Stimulated activated effector memory CD8-positive, alpha-beta T cell treated with anti-CD3 and anti-CD28 coated beads, Interleukin-12 subunit alpha, Interleukin-12 subunit beta, amount 100 ng/mL, for 72 hours (primary cell): ENCODE measurements around the gene TBL1X.

Source experiments
- ATAC-seq: fragments of 150-1000 bp; cut with Tn5 transposase; 2 replicates; pipeline ENCODE4 v1.10.0; 2021
- DNase-seq, 2 donors: peaks; one replicate each; pipeline ENCODE4 v3.0.0; 2021 to 2022; ENCODE audit warnings: low spot score in 2 of 2
- H3K27ac Mint-ChIP-seq: one replicate; pipeline ENCODE4 v1.8.0; 2022; ENCODE audit warnings: mild to moderate bottlenecking, mixed read lengths
- H3K36me3 Mint-ChIP-seq: one replicate; pipeline ENCODE4 v1.8.0; 2022; ENCODE audit warnings: mild to moderate bottlenecking, mixed read lengths
- H3K4me1 Mint-ChIP-seq: one replicate; pipeline ENCODE4 v1.8.0; 2022; ENCODE audit warnings: mixed read lengths
- H3K4me3 Mint-ChIP-seq: one replicate; pipeline ENCODE4 v1.8.0; 2022; ENCODE audit warnings: mild to moderate bottlenecking, mixed read lengths
- H3K9me3 Mint-ChIP-seq: one replicate; pipeline ENCODE4 v1.8.0; 2022; ENCODE audit warnings: mixed read lengths

The TBL1X gene

DNA sequence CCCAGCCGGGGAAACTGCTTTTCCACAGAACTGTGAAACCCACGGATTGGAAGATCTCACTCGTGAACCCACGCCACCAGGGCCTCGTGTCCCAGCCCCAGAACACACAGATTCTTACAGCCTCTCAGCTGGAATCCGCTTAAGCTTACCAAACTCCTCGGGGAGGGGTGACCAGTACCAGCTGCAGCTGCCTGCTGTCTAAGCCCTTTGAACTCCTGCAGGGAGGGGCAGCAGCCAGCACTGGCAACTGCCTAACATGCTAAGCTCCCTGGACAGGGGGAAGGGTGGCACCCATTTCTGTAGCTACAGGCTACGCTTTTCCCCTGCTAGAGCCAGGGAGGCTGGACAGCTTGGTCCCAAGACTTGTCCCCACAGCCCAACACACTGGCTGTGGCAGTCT, 38.4 kb downstream of the TBL1X start:
- Mint-ChIP-seq H3K36me3 (peaks cover 19% of the 10 kb centered on the region), H3K4me3 (no peak overlapping the region), H3K4me1 (peaks cover 15% of the 10 kb centered on the region), H3K9me3 (no peaks in the 10 kb centered on the region), H3K27ac (no peak overlapping the region)
- ATAC-seq (no peak), DNase-seq (no peak)

DNA sequence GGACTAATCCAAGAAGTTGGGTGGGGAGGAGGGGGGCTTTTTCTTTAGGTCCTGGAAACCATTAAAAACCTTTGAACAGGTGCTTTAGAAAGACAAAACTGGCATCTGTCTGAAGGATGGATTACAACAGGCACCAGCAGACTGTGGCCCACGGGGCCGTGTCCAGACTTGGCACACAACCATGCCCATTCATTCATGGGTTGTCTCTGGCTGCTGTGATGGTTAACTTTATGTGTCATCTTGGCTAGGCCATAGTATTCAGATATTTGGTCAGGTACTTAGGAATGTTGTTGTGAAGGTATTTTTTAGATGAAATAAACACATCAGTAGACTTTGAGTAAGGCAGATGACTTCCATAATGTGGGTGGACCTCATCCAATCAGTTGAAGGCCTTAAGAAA, 45.5 kb downstream of the TBL1X start:
- Mint-ChIP-seq H3K27ac (no peak overlapping the region), H3K36me3 (peaks cover 18% of the 10 kb centered on the region), H3K9me3 (no peaks in the 10 kb centered on the region), H3K4me3 (no peak overlapping the region), H3K4me1 (peaks cover 26% of the 10 kb centered on the region)
- ATAC-seq = no peak
- DNase-seq = no peak

DNA sequence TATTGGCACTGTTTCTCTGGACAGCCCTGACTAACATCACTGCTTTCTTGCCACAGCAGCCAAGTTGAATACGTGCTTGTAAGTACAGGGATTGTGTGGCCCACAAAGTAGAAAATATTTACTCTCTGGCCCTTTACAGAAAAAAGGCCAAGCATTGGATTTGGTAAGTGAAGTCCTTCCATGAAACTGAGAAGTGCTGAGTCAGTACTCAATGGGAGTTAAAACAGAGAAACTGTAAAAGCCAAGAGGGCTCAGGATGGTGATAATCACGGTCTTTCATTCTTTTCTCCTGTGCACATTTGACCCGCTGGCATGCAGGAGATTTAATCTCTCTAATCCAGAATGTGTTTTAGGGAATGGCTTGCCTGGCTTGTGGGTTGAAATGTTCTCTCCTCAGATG, 46.1 kb downstream of the TBL1X start:
- Mint-ChIP-seq H3K36me3 (peaks cover 15% of the 10 kb centered on the region), H3K4me1 (peaks cover 26% of the 10 kb centered on the region), H3K9me3 (no peaks in the 10 kb centered on the region), H3K27ac (no peak overlapping the region), H3K4me3 (no peak overlapping the region)
- DNase-seq (no peak), ATAC-seq (no peak)

GRCh38 chrX:9515489-9515888, 50.6 kb downstream of the TBL1X start:
- no peak overlapping the region for H3K27ac Mint-ChIP-seq
- no peaks in the 10 kb centered on the region for H3K9me3 Mint-ChIP-seq
- DNase-seq (no peak), ATAC-seq (no peak)
- H3K4me1 Mint-ChIP-seq = peaks cover 40% of the 10 kb centered on the region
- H3K36me3 Mint-ChIP-seq = peaks cover 13% of the 10 kb centered on the region
- no peak overlapping the region for H3K4me3 Mint-ChIP-seq

- peak overlapping the region; percentile 9 for H3K4me3 Mint-ChIP-seq
- no peak overlapping the region for H3K27ac Mint-ChIP-seq
- H3K4me1 Mint-ChIP-seq = peaks cover 45% of the 10 kb centered on the region
- DNase-seq = no peak
- peak; percentile 56 for ATAC-seq
- H3K36me3 Mint-ChIP-seq = peaks cover 9% of the 10 kb centered on the region
- H3K9me3 Mint-ChIP-seq = no peaks in the 10 kb centered on the region
Measured at GRCh38 chrX:9515973-9516538, 51.2 kb downstream of the TBL1X start.

DNA sequence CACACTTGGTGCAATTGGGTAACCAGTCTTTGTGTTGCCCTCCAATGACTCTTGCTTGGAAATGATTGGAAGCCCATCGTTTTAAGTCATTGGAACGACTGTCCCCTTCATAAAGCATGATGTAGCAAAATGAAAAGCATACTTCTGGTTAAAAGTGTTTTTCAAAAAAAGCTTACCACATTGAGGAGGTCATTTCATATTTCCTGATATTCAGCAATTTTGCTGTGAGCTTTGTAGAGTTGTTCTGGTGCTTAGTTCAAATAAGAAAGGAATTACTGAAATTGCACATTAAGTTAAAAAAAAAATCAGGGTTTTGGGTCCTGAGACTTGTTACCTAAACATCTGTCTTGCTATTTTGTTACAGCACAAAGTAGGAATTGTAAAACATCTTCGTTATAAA, 51.8 kb downstream of the TBL1X start:
- Mint-ChIP-seq H3K27ac (no peak overlapping the region), H3K9me3 (no peaks in the 10 kb centered on the region), H3K4me1 (peaks cover 45% of the 10 kb centered on the region), H3K4me3 (no peak overlapping the region), H3K36me3 (peaks cover 6% of the 10 kb centered on the region)
- ATAC-seq = no peak
- DNase-seq = no peak

- Mint-ChIP-seq H3K36me3 (peaks cover 6% of the 10 kb centered on the region), H3K4me1 (peaks cover 49% of the 10 kb centered on the region)
- ATAC-seq = no peak
Measured at GRCh38 chrX:9518051-9518450, 53.2 kb downstream of the TBL1X start.

GRCh38 chrX:9518889-9519288, 54.0 kb downstream of the TBL1X start:
- peaks cover 46% of the 10 kb centered on the region for H3K4me1 Mint-ChIP-seq
- peaks cover 6% of the 10 kb centered on the region for H3K36me3 Mint-ChIP-seq

More at GRCh38 chrX:9518051-9518450, 53.2 kb downstream of the TBL1X start:
- Mint-ChIP-seq H3K27ac (no peak overlapping the region), H3K9me3 (no peaks in the 10 kb centered on the region), H3K4me3 (no peak overlapping the region)
- no peak for DNase-seq

DNA sequence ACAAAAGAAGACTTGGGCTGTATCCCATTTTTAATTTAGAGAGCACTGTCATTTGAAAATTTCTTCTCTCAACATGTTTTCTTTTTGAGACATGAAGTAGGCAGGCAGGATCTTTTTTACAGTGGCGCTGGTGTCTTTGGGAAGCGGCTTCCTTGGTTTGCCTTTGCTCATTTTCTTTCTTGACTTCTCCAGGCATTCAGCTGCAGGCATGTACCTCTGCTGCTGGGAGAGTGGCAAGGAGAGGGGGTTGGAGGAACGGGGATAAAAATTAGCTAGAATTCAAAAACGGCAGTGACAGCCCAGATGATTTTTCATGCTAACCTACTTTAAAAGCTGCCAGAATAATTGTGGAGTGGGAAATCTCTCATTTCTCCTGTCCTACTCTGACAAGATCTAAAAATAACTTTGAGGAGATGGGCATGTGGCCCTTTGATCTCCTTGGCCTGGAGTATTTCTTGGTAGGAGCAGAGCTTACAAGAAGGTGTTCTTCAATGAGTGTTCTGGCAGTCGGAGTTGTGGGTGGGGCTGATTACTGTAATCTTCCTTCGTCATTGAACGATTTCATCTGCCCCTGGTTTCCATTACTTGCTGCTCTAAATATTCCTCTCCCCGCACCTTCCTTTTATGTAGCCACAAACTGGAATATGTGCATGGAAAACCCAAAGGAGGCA, 54.8 kb downstream of the TBL1X start:
- H3K9me3 Mint-ChIP-seq = no peaks in the 10 kb centered on the region
- H3K4me1 Mint-ChIP-seq = peaks cover 44% of the 10 kb centered on the region
- ATAC-seq (no peak), DNase-seq (no peak)
- H3K36me3 Mint-ChIP-seq = peaks cover 6% of the 10 kb centered on the region
- H3K27ac Mint-ChIP-seq = no peak overlapping the region
- no peak overlapping the region for H3K4me3 Mint-ChIP-seq

More at GRCh38 chrX:9518889-9519288, 54.0 kb downstream of the TBL1X start:
- DNase-seq (no peak), ATAC-seq (no peak)
- Mint-ChIP-seq H3K27ac (no peak overlapping the region), H3K4me3 (no peak overlapping the region), H3K9me3 (no peaks in the 10 kb centered on the region)

GRCh38 chrX:9520217-9520590, 55.3 kb downstream of the TBL1X start:
- no peaks in the 10 kb centered on the region for H3K9me3 Mint-ChIP-seq
- no peak overlapping the region for H3K4me3 Mint-ChIP-seq
- DNase-seq (no peak), ATAC-seq (no peak)
- peaks cover 3% of the 10 kb centered on the region for H3K36me3 Mint-ChIP-seq
- no peak overlapping the region for H3K27ac Mint-ChIP-seq
- peaks cover 41% of the 10 kb centered on the region for H3K4me1 Mint-ChIP-seq

DNA sequence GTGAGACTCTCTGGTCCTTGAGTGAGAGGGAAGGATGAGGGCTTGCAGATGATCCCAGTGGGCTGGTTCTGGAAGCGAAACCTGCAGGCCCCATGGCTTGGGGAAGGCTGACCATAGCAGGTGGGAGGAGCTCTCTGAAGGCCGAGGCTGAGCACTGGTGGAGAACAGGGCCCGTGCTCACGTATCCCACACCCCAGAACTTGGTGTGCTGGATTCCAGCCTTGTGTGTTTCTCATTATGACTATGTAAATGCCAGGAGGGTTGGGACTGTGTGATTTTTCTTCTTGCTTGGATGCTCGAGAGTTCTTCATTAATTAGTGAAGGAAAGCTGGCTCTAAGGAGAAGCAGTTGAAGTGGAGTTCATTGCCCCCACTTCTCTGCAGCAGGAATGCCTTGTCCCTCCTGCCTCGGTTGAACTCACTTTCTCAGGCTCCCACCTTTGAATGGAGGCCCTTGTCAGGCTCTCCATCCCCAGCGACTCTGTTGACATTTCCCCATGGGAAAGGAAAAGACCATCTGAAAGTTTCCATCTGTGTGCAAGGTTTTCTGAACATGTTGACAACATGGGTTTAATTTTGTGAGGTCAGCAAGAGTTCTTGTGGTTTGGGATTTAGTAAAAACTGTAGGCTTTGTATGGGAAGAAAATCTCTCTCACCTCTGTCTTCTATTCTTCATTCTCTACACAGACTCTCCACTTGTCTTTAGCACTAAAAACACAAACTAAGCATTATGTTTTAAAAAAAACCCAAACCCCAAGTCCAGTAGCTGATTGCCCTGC, 57.7 kb downstream of the TBL1X start:
- no peaks in the 10 kb centered on the region for H3K36me3 Mint-ChIP-seq
- ATAC-seq = no peak
- no peak overlapping the region for H3K4me3 Mint-ChIP-seq
- peaks cover 23% of the 10 kb centered on the region for H3K4me1 Mint-ChIP-seq
- no peak for DNase-seq
- H3K27ac Mint-ChIP-seq = no peak overlapping the region
- no peaks in the 10 kb centered on the region for H3K9me3 Mint-ChIP-seq

- DNase-seq = no peak
- H3K36me3 Mint-ChIP-seq = no peaks in the 10 kb centered on the region
- no peak overlapping the region for H3K4me3 Mint-ChIP-seq
- H3K27ac Mint-ChIP-seq = no peak overlapping the region
- H3K4me1 Mint-ChIP-seq = peaks cover 31% of the 10 kb centered on the region
- H3K9me3 Mint-ChIP-seq = no peaks in the 10 kb centered on the region
- ATAC-seq = no peak
Measured at GRCh38 chrX:9525511-9526248, 60.8 kb downstream of the TBL1X start.

GRCh38 chrX:9526965-9527364, 62.1 kb downstream of the TBL1X start:
- Mint-ChIP-seq H3K9me3 (no peaks in the 10 kb centered on the region), H3K4me1 (peaks cover 33% of the 10 kb centered on the region), H3K36me3 (no peaks in the 10 kb centered on the region), H3K4me3 (no peak overlapping the region), H3K27ac (no peak overlapping the region)
- no peak for ATAC-seq
- no peak for DNase-seq

- H3K27ac Mint-ChIP-seq = no peak overlapping the region
Measured at GRCh38 chrX:9528498-9528897, 63.6 kb downstream of the TBL1X start.

DNA sequence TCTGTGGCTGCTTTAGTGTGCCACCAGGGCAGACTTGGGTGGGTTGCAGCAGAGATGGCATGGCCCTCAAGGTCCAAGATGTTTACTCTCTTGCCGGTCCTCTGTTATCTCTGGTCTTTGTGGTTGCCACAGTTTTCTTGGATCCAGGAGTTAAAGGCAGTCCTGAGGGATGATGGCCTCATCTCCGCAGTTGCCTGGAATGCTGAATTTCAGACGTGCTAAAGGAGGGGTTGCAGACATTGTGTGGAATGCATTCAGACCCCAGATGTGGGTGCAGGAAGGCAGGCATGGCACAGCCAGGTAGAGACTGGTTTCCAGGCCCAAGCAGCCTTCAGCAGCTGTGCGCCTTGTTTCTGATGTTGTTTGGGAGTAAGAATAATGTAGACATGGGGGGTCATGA, 64.4 kb downstream of the TBL1X start:
- DNase-seq = no peak
- H3K9me3 Mint-ChIP-seq = no peaks in the 10 kb centered on the region
- H3K4me3 Mint-ChIP-seq = no peak overlapping the region
- H3K27ac Mint-ChIP-seq = no peak overlapping the region
- no peaks in the 10 kb centered on the region for H3K36me3 Mint-ChIP-seq
- H3K4me1 Mint-ChIP-seq = peaks cover 36% of the 10 kb centered on the region
- no peak for ATAC-seq

More at GRCh38 chrX:9528498-9528897, 63.6 kb downstream of the TBL1X start:
- Mint-ChIP-seq H3K9me3 (no peaks in the 10 kb centered on the region), H3K4me1 (peaks cover 30% of the 10 kb centered on the region), H3K4me3 (no peak overlapping the region), H3K36me3 (no peaks in the 10 kb centered on the region)
- no peak for DNase-seq
- no peak for ATAC-seq
